ENCODE measurements around the gene FAM20C.

The FAM20C gene

GRCh38 chr7:255721-256361 lies 63.5 kb downstream of the FAM20C start:
- no peak for DNase-seq (ENCODE audit: low read depth in 2 of 3, low spot score in 1 of 3)

- DNase-seq (ENCODE audit: low read depth in 2 of 3, low spot score in 1 of 3) = no peak
Observed at GRCh38 chr7:256461-256940, 64.1 kb downstream of the FAM20C start.

GRCh38 chr7:256981-257646 lies 64.7 kb downstream of the FAM20C start:
- no peak for DNase-seq (ENCODE audit: low read depth in 2 of 3, low spot score in 1 of 3)

GRCh38 chr7:257647-257992 lies 65.2 kb downstream of the FAM20C start:
- no peak for DNase-seq (ENCODE audit: low read depth in 2 of 3, low spot score in 1 of 3)

GRCh38 chr7:258476-259190 lies 66.3 kb downstream of the FAM20C start:
- DNase-seq (ENCODE audit: low read depth in 2 of 3, low spot score in 1 of 3) = no peak

- no peak for DNase-seq (ENCODE audit: low read depth in 2 of 3, low spot score in 1 of 3)
Observed at GRCh38 chr7:259191-259505, 66.8 kb downstream of the FAM20C start.

GRCh38 chr7:259751-260405 lies 67.5 kb downstream of the FAM20C start:
- no peak for DNase-seq (ENCODE audit: low read depth in 2 of 3, low spot score in 1 of 3)

GRCh38 chr7:260441-261281 lies 68.3 kb downstream of the FAM20C start:
- DNase-seq (ENCODE audit: low read depth in 2 of 3, low spot score in 1 of 3) = no peak

GRCh38 chr7:261341-262250 lies 69.2 kb downstream of the FAM20C start:
- no peak for DNase-seq (ENCODE audit: low read depth in 2 of 3, low spot score in 1 of 3)

GRCh38 chr7:262251-262572 lies 69.8 kb downstream of the FAM20C start:
- DNase-seq (ENCODE audit: low read depth in 2 of 3, low spot score in 1 of 3) = no peak

GRCh38 chr7:262631-263311 lies 70.4 kb downstream of the FAM20C start:
- DNase-seq (ENCODE audit: low read depth in 2 of 3, low spot score in 1 of 3) = peak; percentile 77 to 88 (median 81)

GRCh38 chr7:263483-264351 lies 71.3 kb downstream of the FAM20C start:
- DNase-seq (ENCODE audit: low read depth in 2 of 3, low spot score in 1 of 3) = peak; percentile 32 to 82 (median 46)

GRCh38 chr7:264541-265191 lies 72.3 kb downstream of the FAM20C start:
- DNase-seq (ENCODE audit: low read depth in 2 of 3, low spot score in 1 of 3) = no peak

- DNase-seq (ENCODE audit: low read depth in 2 of 3, low spot score in 1 of 3) = no peak
Observed at GRCh38 chr7:265192-265997, 73.0 kb downstream of the FAM20C start.

- DNase-seq (ENCODE audit: low read depth in 2 of 3, low spot score in 1 of 3) = no peak
Observed at GRCh38 chr7:265998-266850, 73.9 kb downstream of the FAM20C start.

Data from stimulated activated CD4-positive, alpha-beta T cell treated with anti-CD3 and anti-CD28 coated beads, Interleukin-12 subunit alpha, Interleukin-12 subunit beta, amount 100 ng/mL, for 48 hours (primary cell).